ENCODE measurements around the gene UBE2QL1. TPM values are rescaled to one million over a fixed set of nuclear protein-coding genes. Genes with fewer than 3 reads are reported as not detected.

The UBE2QL1 gene
- total RNA-seq, 2 experiments from 2014 or later: 0.33 to 0.45 TPM

- Mint-ChIP-seq H3K4me1 (ENCODE audit: low read depth) (no peaks in the 10 kb centered on the region), H3K4me3 (no peak overlapping the region), H3K27ac (no peak overlapping the region), H3K27me3 (peaks cover 38% of the 10 kb centered on the region), H3K9me3 (no peaks in the 10 kb centered on the region), H3K36me3 (ENCODE audit: low read depth) (no peaks in the 10 kb centered on the region)
- ChIA-PET POLR2A (no interaction called here), CTCF (no interaction called here)
- no peak for ATAC-seq (ENCODE audit: poor library complexity)
- H3K4me3 ChIP-seq (ENCODE audit: low read length): no peak overlapping the region
- no peak for TF ChIP-seq CTCF (IDR thresholded peaks at IDR 0.05)
- no peaks in the 10 kb centered on the region for H3K4me1 ChIP-seq (ENCODE audit: insufficient read depth, low read length)
- intact Hi-C loops (cut with DNase I, micrococcal nuclease): no loop called here
- no peak overlapping the region for H3K27ac ChIP-seq (ENCODE audit: low read depth in 1 of 2, low read length in 2 of 2)
- H3K9me3 ChIP-seq (ENCODE audit: control insufficient read depth in 1 of 2, insufficient read depth in 1 of 2, low read length in 2 of 2): peaks cover 0 to 14% of the 10 kb centered on the region in 2 experiments
- peaks cover 0 to 6% of the 10 kb centered on the region in 2 experiments for H3K27me3 ChIP-seq (ENCODE audit: control insufficient read depth in 1 of 2, insufficient read depth in 2 of 2, low read length in 2 of 2)
- H3K36me3 ChIP-seq (ENCODE audit: insufficient read depth, low read length): no peaks in the 10 kb centered on the region
- DNase-seq: no peak
Measured at GRCh38 chr5:6468870-6469269, 20.2 kb downstream of the UBE2QL1 start.

- no peak for TF ChIP-seq CTCF (IDR thresholded peaks at IDR 0.05)
- H3K27ac Mint-ChIP-seq: no peak overlapping the region
- no peaks in the 10 kb centered on the region for H3K36me3 Mint-ChIP-seq (ENCODE audit: low read depth)
- POLR2A ChIA-PET: no interaction called here
- H3K9me3 Mint-ChIP-seq: no peaks in the 10 kb centered on the region
- no peak overlapping the region for H3K4me3 ChIP-seq (ENCODE audit: low read length)
- H3K36me3 ChIP-seq (ENCODE audit: insufficient read depth, low read length): no peaks in the 10 kb centered on the region
- H3K4me3 Mint-ChIP-seq: no peak overlapping the region
- CTCF ChIA-PET: no interaction called here
- H3K27me3 Mint-ChIP-seq: peaks cover 38% of the 10 kb centered on the region
- no peaks in the 10 kb centered on the region for H3K4me1 Mint-ChIP-seq (ENCODE audit: low read depth)
- H3K27ac ChIP-seq (ENCODE audit: low read depth in 1 of 2, low read length in 2 of 2): no peak overlapping the region
- peaks cover 0 to 14% of the 10 kb centered on the region in 2 experiments for H3K9me3 ChIP-seq (ENCODE audit: control insufficient read depth in 1 of 2, insufficient read depth in 1 of 2, low read length in 2 of 2)
- intact Hi-C loops (cut with DNase I, micrococcal nuclease): no loop called here
- H3K4me1 ChIP-seq (ENCODE audit: insufficient read depth, low read length): no peaks in the 10 kb centered on the region
- ATAC-seq (ENCODE audit: poor library complexity): no peak
- H3K27me3 ChIP-seq (ENCODE audit: control insufficient read depth in 1 of 2, insufficient read depth in 2 of 2, low read length in 2 of 2): peaks cover 0 to 6% of the 10 kb centered on the region in 2 experiments
- no peak for DNase-seq
Measured at GRCh38 chr5:6469836-6470235, 21.2 kb downstream of the UBE2QL1 start.

GRCh38 chr5:6470672-6471071 is 22.0 kb downstream of the UBE2QL1 start:
- POLR2A ChIA-PET: no interaction called here
- Mint-ChIP-seq H3K4me3 (no peak overlapping the region), H3K27ac (no peak overlapping the region), H3K4me1 (ENCODE audit: low read depth) (no peaks in the 10 kb centered on the region), H3K9me3 (no peaks in the 10 kb centered on the region), H3K36me3 (ENCODE audit: low read depth) (no peaks in the 10 kb centered on the region), H3K27me3 (peaks cover 37% of the 10 kb centered on the region)
- ATAC-seq (ENCODE audit: poor library complexity) (no peak), DNase-seq (no peak)
- no peak overlapping the region for H3K27ac ChIP-seq (ENCODE audit: low read depth in 1 of 2, low read length in 2 of 2)
- H3K4me3 ChIP-seq (ENCODE audit: low read length): no peak overlapping the region
- H3K36me3 ChIP-seq (ENCODE audit: insufficient read depth, low read length): no peaks in the 10 kb centered on the region
- no peak for TF ChIP-seq CTCF (IDR thresholded peaks at IDR 0.05)
- peaks cover 0 to 14% of the 10 kb centered on the region in 2 experiments for H3K9me3 ChIP-seq (ENCODE audit: control insufficient read depth in 1 of 2, insufficient read depth in 1 of 2, low read length in 2 of 2)
- intact Hi-C loops (cut with DNase I, micrococcal nuclease): no loop called here
- H3K27me3 ChIP-seq (ENCODE audit: control insufficient read depth in 1 of 2, insufficient read depth in 2 of 2, low read length in 2 of 2): peaks cover 0 to 6% of the 10 kb centered on the region in 2 experiments
- no peaks in the 10 kb centered on the region for H3K4me1 ChIP-seq (ENCODE audit: insufficient read depth, low read length)
- CTCF ChIA-PET: no interaction called here

All from CD4-positive, alpha-beta T cell (primary cell).